ENCODE results near the gene SRC.

Gene SRC

DNA sequence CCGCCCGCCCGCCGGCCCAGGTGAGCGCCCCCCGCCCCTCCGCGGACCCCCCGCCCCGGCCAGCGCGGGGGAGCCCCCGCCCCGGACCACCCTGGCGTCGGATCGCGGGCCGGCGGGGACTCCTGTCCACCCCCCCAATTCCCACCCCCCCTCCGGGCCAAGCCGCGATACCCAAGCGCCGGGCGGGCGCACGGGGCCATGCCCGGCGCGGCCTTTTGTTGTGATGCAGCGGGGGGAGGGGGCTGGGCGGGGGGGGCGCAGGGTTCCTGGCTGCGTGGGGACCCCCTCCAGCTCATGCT lies 245 bp downstream of the SRC start:
- TF ChIP-seq CTCF (IDR thresholded peaks at IDR 0.05; ENCODE audit: control insufficient read depth, extremely low read depth, insufficient read depth): no peak
- H3K4me3 ChIP-seq (ENCODE audit: low read depth, low read length): peak overlapping the region; percentile 63
- DNase-seq (ENCODE audit: low read depth): no peak

DNA sequence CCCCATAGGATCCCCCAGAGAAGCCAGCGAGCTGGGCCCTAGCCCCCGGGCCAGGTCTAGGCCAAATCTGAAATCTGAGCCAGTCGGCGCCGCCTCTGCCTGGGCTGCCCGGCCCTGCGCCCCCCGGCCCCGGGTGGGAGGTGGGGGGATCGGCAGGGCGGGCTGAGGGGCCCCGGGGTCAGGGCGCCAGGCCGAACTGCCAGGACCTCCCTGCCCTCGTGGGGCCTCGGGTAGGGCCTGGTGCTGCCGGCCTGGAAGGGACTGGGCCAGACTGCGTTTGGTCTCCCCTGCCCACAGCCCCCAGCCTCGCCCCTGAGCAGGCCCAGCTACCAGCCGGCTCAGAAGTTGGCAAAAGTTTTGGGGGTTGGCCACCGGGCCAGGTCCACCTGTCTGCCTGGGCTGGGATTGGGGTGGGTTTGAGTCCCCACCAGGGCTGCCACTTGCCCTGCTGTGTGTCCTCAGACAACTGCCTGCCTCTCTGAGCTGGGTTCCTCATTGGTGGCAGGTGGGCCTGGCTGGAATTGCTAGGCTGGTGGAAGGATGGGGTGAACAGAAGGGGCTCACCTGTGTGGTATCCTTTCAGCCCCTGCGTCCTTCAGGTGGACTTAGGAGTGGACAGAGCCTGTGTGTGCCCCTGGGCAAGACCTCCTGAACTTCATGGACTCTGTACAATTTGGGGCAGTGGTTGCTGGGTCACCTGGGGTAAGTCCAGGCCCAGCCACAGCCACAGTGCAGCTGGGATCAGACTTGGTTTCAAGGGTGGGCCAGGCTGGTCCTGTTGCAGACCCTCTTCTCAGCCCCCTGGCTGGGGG lies 801 bp downstream of the SRC start:
- TF ChIP-seq CTCF (IDR thresholded peaks at IDR 0.05; ENCODE audit: control insufficient read depth, extremely low read depth, insufficient read depth): no peak
- H3K4me3 ChIP-seq (ENCODE audit: low read depth, low read length): peak overlapping the region; percentile 63
- DNase-seq (ENCODE audit: low read depth): no peak

DNA sequence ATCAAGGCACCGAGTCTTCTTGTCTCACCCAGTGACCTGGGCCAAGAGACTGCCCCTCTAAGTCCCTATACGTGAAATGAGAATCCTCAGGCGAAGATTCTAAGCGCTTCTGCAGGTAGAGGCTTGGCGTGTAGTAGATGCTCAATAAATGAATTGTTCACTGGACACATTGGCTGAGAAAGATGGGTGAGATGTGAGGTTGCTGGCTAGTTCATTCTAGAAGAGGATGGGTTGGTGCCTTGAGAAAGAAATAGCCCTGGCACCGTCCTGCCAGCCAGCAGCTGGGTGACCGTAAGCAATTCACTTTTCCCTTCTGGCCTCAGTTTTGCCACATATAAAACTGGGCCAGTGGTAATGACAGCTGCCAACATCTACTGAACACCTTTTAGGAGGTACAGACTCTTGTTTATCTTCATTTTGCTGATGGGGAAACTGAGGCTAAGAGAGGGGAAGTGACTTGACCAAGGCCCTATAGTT lies 1.4 kb downstream of the SRC start:
- no peak for DNase-seq (ENCODE audit: low read depth)
- H3K4me3 ChIP-seq (ENCODE audit: low read depth, low read length): no peak overlapping the region
- TF ChIP-seq CTCF (IDR thresholded peaks at IDR 0.05; ENCODE audit: control insufficient read depth, extremely low read depth, insufficient read depth): no peak

GRCh38 chr20:37347891-37348791 lies 2.2 kb downstream of the SRC start:
- no peak for TF ChIP-seq CTCF (IDR thresholded peaks at IDR 0.05; ENCODE audit: control insufficient read depth, extremely low read depth, insufficient read depth)
- DNase-seq (ENCODE audit: low read depth): no peak
- H3K4me3 ChIP-seq (ENCODE audit: low read depth, low read length): no peak overlapping the region

DNA sequence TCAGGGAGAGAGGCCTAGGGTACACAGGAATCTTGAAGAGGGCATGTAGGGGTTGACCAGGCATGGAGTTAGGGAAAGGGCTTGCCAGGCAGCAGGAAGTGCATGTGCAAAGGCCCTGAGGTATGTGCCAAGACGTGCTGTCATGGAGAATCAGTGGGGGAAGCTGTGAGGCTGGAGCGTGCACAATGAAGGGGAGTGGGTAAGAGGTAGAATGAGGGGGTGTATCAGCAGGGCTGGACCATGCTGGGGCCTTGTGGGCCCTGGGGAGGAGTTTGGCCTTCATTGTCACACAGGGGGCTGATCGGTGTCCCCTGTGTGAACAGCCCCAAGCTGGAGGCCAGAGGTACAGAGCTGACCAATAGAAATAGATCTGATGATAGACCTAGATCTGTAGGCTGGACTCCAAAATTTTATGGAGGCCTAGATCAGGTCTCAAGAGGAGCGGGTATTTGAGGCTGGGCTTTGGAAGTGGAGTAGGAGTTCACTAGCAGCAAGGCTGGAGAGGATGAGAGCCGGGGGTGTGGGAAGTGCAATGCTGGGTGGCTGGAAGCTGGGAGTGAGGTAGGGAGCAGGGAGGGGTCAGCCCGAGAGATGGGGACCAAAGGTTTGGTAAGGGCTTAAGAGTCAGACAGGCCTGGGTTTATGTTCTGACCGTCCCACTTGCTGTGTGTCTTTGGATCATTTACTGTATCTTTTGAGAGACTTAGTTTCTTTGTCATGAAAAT lies 3.0 kb downstream of the SRC start:
- no peak overlapping the region for H3K4me3 ChIP-seq (ENCODE audit: low read depth, low read length)
- no peak for TF ChIP-seq CTCF (IDR thresholded peaks at IDR 0.05; ENCODE audit: control insufficient read depth, extremely low read depth, insufficient read depth)
- no peak for DNase-seq (ENCODE audit: low read depth)

- no peak overlapping the region for H3K4me3 ChIP-seq (ENCODE audit: low read depth, low read length)
- no peak for TF ChIP-seq CTCF (IDR thresholded peaks at IDR 0.05; ENCODE audit: control insufficient read depth, extremely low read depth, insufficient read depth)
- no peak for DNase-seq (ENCODE audit: low read depth)
Measured at GRCh38 chr20:37349517-37350491, 3.9 kb downstream of the SRC start.
